Myometrial cell (primary cell): ENCODE data around the gene SLC39A10. TPM values are rescaled to one million over a fixed set of nuclear protein-coding genes. Genes with fewer than 3 reads are reported as not detected.

Source experiments
- total RNA-seq: library from RNA; depleted of rRNA; stranded (reverse); fragments of >200 nt; gene quantifications from 2 replicates; pipeline ENCODE4 v1.2.3, GENCODE V29; 2015

SLC39A10 gene, protein sequence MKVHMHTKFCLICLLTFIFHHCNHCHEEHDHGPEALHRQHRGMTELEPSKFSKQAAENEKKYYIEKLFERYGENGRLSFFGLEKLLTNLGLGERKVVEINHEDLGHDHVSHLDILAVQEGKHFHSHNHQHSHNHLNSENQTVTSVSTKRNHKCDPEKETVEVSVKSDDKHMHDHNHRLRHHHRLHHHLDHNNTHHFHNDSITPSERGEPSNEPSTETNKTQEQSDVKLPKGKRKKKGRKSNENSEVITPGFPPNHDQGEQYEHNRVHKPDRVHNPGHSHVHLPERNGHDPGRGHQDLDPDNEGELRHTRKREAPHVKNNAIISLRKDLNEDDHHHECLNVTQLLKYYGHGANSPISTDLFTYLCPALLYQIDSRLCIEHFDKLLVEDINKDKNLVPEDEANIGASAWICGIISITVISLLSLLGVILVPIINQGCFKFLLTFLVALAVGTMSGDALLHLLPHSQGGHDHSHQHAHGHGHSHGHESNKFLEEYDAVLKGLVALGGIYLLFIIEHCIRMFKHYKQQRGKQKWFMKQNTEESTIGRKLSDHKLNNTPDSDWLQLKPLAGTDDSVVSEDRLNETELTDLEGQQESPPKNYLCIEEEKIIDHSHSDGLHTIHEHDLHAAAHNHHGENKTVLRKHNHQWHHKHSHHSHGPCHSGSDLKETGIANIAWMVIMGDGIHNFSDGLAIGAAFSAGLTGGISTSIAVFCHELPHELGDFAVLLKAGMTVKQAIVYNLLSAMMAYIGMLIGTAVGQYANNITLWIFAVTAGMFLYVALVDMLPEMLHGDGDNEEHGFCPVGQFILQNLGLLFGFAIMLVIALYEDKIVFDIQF
- total RNA-seq, result 56.8 and 66.3 TPM in 2 replicates

DNA sequence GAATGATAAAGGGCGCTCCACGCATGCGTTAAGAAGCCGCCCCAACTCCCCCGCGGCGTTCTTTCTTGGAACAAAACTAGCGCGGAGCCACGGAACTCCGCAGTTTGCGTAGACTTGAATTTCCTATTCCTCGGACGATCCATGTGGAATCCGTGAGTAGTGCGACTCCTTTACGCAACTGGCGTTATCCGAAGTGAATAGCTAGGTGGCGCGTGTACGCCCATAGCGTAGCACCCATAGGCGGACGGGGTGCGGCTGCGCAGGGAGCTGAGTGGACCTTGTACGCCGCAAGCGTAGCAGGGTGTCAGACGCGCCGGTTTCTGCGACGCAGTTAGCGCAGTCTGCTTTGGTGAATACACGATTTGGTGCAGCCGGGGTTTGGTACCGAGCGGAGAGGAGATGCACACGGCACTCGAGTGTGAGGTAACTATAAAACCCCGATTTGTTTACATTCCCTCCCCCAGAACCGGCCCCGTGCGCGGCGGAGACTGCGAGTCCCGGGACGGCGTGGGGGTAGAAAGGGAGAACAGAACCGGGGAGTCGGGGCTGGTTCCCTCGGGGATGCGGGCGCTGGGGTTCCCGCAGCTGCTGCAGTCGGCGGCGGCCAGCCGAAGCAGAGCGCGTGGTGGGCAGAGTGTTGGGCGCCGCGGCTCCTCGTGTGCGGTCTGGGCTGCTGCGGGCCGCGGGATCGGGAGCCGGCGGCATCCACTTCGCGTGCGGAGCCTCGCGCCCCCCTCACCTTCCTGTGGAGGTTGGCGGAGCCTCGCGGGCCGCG lies at the start of gene SLC39A10:
SLC39A10 (plus strand) TSS at position 368 of the 775 bp plus-strand sequence. CDS start 22,817 bp downstream, outside the sequence.

